Stimulated activated CD4-positive, alpha-beta T cell treated with anti-CD3 and anti-CD28 coated beads, TNF-alpha, amount 100 ng/mL, for 1 hour (primary cell): ENCODE measurements around the gene ATP8B3.

Experiments
- DNase-seq, 3 donors: peaks; one replicate each; pipeline ENCODE4 v3.0.0-alpha.2; 2020; ENCODE audit warnings: low read depth in 3 of 3, low spot score in 1 of 3

Gene ATP8B3

DNA sequence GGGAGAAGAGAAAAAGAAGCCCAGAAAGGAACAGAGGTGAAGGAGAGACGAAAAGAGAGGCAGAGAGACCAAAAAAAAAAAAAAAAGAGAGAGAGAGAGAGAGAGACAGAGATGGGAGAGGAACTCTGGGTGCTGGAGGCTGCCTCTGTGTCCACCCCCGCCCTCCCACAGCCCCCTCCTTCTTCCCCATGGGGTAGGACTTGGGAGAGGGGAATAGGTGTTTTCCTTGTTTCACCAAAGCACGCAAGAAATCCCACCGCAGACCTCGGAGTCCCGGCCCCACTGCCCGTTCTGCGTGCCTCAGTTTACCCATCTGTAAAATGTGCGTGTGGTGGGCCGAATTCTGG, 53.9 kb downstream of the ATP8B3 start:
- no peak for DNase-seq

DNA sequence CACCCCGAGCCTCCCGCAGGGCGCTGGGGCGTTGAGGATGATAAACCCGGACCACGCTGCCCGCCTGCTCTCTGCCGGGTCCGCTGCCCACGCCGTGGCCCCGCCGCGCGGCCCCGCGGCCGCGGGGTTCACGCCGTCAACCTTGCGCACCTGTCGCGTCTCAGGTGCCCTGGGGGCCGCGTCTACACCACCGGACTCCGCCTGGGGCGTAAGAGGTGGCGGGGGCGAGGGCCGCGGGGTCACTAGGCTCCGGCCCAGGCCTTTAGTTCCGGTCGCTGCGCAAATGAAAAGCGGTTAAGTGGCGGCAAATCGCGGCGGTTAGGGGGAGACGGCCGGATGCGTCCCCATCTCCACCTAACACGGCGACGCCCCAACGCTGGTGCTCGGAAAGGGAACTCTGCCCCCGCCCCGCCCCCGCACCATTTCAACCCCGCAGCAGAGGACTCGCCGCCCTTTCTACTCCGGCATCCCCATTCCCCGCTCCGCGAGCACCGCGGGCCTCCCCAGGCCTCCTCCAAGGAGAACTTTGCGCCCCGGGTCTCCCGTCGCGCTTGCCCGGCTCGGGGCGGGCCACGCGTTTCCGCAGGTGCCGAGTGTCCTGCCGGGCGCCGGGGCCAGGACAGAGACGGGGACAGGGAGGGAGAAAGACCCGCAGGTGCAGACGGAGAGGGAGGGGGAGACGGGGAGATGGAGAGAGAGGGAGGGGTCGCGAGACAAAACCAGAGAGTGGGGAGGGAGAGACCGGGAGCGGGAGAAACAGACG, 54.4 kb downstream of the ATP8B3 start:
- DNase-seq, result no peak

DNA sequence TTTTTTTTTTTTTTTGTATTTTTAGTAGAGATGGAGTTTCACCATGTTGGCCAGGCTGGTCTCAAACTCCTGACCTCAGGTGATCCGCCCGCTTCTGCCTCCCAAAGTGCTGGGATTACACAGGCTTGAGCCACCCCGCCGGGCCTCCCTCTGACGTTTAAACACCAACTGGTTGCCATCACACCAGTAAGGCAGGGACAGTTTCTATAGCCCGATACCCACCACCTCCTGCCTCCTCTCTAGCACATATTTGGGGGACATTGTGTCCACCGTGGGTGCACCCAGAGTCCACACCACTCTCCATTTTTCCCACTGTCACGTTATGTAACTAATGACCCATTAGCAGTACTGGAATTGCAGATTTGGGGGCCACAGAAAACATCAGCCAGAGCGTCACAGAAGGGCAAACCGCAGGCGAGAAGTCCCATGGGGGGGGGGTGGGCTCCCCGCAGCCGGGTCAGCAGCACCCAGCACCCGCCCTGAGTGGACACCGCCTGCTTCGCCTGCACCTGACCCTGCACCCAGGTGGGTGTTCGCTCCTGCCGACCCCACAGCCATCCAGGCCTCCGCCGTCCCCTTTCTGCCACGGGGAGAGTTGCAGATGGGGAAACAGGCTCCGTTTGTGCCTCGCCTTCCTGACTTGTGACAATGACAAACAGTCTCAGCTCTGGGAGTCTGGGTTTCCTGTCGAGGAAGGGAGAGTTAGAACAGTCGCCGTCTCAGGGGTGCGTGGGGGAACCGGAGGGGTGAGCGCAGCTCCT, 55.2 kb downstream of the ATP8B3 start:
- no peak for DNase-seq

DNA sequence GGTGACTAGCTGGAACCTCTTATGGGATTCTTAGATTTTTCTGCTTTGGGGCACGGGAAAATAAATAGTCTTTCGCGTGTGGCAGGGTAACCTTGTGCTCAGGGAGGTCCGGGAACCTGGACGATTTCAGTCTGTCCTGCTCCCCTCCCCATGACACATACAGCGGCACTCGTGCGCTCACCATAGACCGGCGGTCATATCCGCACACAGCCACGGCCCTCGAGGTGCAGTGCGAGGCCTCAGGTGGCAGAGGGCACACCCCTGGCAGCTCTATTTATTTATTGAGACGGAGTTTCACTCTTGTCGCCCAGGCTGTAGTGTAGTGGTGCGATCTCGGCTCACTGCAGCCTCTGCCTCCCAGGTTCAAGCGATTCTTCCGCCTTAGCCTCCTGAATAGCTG, 55.8 kb downstream of the ATP8B3 start:
- no peak for DNase-seq

DNA sequence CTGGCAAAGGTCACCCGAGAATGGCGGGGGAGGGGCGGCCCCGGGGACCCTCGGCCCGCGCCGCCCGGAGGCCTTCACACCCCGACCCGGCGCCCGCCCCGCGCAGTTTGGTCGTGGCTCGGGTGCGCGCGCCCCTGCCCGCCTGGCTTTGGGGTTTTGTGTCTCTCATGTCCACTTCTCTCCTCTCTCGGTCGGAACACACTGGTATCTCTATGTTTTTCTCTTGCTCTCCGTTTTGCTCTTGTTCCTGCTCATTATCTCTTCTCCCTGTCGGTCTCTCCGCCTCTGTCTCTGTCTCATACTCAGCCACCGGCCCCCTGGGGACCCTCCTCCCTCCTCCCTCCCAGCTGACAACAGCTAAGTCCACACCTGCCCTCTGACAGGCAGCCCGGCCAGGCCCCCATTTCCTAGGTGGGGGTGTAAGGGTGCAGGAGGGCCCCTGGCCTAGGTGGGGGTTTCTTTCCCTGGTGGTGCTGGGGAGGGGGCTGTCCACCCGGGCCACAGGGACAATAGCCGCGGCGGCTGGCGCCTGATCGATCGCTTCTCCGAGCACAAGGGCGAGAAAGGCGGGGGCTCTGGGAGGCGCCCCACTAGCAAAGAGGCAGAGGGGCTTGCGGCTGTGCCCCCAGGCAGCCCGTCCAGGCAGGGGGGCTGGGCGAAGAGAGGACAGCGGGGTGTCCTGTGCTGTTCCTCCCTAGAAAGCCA, 56.5 kb downstream of the ATP8B3 start:
- DNase-seq, result no peak

DNA sequence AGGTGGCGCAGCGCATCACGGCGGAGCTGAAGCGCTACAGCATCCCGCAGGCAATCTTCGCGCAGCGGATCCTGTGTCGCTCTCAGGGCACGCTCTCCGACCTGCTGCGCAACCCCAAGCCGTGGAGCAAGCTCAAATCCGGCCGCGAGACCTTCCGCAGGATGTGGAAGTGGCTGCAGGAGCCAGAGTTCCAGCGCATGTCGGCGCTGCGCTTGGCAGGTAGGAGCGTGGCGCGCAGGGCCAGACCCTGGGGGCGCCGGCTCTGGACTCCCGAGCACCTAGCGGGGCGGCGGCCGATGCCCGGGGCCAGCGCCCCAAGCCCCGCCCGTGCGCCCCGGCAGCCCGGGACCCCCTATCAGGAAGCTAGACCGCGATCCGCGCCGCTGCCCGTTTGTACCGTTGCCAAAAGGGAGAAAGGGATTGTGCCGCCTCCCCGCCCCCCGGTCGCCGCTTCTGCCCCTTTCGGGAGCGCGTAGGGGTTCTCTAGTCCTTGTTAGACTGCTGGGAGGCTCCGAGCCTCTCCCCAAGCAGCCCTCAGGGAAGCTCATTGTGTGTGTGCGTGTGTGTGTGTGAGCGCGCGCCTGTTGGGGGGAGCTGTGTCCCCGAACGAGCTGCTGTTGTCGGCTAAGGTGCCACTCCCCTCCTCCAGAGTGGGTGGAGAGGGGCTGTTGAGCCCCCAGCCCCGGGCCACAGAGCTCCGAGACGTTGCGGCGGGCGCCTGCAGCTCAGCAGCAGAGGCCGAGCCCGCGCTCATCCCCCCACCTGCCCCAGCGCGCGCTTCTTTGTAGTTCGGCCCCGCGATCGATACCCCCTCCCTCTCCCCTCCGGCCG, 57.2 kb downstream of the ATP8B3 start:
- no peak for DNase-seq

DNA sequence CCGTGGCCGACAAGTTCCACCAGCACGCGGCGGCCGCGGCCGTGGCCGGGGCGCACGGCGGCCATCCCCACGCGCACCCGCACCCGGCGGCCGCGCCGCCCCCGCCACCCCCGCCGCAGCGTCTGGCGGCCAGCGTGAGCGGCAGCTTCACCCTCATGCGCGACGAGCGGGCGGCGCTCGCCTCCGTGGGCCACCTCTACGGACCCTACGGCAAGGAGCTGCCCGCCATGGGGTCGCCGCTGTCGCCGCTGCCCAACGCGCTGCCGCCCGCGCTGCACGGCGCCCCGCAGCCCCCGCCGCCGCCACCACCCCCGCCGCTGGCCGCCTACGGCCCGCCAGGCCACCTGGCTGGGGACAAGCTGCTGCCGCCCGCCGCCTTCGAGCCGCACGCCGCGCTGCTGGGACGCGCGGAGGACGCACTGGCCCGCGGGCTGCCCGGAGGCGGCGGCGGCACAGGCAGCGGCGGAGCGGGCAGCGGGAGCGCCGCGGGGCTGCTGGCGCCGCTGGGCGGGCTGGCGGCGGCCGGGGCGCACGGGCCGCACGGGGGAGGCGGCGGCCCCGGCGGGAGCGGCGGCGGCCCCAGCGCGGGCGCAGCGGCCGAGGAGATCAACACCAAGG, 57.9 kb downstream of the ATP8B3 start:
- DNase-seq, result no peak

DNA sequence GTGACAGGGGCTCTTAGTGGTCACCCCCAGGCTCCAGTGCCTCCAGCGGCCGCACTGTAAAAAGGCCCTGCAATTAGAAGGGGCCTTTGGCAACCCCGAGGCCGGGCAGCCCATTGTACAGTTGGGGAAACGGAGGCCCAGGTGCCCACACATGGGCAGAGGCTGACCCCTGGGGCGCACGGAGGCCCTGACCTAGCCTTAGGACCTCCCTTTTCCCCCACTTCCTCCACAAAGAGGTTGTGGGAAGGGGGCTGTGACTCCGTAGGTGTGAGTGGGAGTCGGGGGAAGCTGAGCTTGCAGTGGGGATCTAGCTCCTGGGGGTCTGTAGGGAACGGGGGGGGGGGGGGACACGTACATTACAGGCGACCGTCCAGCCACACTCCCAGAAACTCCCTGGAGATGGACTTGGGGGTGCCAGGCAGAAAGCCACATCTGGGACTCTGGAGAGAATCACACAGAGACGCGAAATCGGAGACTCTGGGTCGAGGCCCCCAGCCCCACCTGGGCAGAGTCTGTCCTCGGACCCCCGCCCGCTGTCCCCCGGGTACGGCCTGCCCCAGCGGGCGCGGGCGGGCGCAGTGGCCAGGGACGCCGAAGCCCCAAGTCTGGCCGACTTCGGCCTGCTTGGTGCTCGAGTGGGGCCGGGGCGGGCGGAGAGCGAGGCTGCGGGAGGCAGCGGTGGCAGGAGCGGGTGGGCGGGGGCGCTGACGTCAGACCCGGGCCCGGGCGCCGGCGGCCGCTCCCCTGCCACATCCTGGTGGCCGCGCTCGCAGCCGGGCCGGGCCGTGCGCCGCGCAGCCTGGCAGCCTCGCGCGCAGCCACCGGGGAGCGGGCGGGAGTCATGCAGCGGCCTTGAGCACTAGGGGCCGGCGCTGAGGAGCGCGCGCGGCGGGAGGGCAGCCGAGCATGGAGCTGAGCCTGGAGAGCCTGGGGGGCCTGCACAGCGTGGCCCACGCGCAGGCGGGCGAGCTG, 59.0 kb downstream of the ATP8B3 start, which contains the start of gene ONECUT3:
Gene ONECUT3, plus strand, starts transcription at position 750 of the 972 bp plus-strand sequence. Its CDS starts 157 bp downstream, at position 907.
- DNase-seq, result no peak

DNA sequence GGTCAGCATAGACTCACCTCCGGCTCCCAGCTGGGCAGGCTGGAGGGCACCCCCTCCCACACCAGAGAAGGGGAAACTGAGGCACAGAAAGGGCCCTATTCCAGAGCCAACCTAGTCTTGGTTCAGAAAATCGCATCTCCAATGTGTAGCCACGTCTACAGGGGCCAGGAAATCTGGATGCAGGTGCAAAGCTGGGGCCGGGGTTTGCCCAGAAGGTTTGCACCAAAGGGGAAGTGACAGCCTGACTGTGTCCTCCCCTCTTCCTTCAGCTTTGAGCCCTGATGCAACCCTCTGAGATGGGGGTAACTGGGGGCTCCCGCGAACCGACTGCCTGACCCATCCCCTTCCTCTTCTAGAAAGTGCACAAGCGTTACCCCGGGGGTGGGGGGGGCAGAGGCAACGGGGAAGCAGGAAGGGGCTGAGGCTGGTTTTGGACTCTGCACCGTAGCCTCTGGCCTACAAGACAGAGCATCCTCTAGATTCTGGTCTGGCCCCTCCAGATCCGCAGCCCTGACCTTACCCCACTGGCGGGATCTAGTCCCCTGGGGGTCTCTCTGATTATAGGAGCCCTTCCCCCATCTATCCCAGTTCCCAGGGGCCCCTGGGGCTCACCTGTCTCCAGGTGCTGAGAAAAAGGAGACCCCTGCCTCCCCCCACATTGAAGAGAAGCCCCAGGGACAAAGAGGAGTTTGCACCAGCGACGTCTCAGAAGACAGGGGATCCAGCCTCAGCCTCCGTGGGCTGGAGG, 59.9 kb downstream of the ATP8B3 start:
- DNase-seq, result no peak

DNA sequence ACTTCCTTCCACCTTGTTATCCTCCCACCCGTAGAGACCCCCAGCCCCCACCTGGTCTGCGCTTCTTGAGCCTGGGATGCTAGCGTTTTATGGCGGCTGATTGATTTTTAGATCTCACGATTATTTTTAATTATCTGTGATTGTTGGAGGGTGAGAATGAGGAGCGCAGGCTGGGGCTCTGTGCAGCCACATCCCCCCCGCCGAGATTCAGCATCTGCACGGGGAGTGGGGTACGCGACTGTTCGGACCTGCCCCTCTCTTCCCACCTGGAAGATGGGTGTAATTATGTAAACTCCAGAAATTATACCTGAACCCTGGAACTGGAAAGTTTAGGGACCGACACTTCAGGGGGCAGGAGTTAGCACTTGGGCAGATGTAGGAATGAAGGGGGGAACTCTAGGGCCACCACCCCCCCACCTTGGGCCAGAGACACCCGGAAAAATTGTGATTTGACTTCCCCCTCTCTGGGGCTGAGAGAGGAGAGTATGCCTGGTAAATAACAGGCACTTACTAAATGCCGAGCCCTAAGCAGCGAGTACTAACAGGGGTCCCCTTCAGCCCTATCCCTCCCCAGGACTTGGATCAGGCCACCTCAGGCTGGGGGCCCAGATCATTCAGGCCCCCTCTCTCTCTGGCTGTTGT, 60.6 kb downstream of the ATP8B3 start:
- DNase-seq, result no peak

DNA sequence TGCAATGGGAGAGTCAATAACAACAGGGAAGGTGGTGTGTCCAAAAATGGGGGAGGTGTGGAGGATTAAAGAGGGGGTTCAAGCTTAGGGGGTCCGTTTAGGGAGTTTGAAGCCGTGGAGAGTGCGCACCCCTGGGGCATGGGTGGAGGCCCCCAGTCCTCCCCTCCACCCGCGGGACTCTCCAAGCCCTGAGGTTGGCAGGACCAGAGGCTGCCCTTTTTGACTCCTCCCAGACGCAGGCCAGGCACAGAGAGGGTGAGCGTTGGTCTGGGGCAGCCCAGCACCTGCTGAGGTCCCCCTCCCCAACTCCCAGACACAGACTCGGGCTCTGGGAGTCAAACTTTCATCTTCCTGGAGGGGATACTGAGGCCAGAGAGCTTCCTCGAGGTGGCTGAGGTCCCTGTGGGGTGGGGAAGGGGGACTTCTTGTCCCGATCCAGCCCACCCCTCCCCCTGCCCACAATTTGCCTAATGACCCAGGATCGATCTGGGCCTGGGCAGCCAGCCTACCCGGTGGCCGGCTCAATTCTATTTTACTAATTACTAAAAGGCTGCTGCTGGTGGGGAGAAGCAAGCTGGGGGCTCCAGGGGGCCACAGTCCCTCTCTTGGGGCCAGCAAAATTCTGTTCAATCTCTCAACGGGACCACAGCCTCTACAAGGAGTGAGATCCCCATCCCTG, 61.6 kb downstream of the ATP8B3 start:
- DNase-seq, result no peak

DNA sequence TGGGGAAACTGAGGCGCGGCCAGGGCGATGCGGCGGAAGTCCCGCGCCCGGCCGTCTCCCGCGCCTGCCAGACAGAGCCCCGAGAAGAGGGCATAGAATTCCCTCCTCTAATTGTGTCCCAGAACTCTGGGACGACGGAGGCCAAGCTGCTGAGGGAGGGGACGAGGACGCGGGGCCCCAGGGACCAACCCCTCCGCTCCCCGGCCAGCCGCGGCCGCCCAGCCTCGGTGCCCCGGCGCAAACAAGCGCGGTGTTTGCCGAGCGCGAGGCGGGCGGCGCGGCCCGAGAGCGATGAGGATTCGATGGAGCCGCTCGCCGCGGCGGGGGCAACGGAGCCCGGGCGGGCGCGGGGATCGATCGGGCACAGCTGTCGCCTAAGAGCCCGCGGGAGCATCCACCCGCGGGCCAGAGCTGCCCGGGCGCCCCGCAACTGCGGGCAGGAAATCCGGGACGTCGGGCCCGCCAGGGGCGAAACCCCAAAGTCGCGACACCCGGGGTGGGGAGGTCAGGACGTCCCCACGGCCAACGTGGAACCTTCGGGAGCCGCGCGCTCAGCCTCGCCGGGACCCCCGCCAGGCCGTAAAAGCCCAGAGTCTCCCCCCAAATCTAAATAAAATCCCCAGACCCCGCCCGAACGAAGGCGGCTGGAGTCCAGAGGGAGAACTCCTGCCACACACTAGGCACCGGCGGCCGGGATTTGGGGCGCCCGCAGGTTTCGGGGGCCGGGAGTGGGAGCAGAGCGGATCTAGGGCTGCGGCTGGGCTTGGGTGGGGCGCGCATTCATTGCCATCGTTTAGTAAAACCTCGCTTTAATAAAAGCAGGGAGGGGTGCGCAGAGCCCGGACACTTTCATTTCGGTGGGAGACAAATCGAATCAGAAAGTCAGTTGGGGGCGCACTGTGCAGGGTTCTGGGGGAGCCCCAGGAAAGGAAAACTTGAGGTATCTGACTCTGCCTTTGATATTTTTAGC, 62.4 kb downstream of the ATP8B3 start:
- DNase-seq, result no peak

DNA sequence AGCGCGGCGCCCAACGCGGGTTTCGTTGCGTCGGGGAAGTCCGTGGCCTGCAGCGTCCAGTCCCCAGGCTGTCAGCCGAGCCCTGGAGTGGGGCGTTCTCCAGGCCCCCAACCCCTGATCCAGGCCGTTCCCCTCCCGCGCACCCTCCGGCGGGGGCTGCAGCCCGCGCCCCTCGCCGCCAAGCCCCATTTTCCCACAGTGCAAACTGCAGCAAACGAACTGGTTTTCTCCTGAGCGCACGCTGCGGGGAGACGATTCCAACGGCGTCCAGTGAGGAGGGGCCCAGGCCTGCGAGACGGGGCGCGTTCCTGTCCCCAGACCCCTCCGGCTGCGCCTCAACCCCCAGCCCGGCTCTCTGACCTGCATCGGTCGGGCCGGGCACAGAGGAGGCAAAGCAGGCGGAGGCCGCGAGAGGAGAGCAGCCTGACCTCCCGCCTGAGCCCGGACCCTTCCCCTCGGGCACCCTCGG, 63.2 kb downstream of the ATP8B3 start:
- no peak for DNase-seq

DNA sequence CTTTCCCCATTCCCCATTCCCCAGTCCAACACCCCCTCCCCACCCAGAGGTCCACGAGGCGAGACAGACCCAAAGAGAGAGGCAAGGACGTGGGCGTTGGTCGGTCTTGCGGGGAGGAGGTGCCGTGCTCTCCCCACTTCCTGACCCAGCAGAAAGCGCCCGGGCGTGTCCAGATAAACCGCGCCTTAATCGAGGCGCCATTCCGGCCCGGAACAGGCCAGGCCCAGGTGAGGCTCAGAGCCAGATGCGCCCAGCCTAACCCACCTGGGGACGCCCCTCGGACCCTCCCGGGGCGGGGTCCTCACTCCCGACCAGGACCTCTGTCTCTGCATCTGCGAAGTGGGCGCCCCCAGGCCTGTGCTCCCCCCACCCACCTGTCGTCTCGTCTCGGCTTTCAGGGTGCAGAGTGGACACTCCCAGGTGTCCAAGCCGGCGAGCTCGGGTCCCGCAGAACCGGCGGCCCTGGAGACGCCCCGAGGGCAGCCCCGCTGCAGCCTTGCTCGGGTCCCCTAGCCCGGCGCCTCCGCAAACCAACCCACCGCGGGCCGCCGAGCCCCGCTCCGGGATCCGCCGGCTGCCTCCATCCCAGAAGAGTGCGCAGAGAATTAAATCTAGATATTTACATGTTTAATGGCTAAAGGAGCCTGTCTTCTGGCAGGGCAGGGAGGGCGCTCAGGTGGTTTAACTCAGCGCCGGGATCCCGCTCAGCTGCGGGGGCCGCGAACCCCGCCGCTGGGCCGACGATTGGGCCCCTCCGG, 63.8 kb downstream of the ATP8B3 start:
- no peak for DNase-seq

DNA sequence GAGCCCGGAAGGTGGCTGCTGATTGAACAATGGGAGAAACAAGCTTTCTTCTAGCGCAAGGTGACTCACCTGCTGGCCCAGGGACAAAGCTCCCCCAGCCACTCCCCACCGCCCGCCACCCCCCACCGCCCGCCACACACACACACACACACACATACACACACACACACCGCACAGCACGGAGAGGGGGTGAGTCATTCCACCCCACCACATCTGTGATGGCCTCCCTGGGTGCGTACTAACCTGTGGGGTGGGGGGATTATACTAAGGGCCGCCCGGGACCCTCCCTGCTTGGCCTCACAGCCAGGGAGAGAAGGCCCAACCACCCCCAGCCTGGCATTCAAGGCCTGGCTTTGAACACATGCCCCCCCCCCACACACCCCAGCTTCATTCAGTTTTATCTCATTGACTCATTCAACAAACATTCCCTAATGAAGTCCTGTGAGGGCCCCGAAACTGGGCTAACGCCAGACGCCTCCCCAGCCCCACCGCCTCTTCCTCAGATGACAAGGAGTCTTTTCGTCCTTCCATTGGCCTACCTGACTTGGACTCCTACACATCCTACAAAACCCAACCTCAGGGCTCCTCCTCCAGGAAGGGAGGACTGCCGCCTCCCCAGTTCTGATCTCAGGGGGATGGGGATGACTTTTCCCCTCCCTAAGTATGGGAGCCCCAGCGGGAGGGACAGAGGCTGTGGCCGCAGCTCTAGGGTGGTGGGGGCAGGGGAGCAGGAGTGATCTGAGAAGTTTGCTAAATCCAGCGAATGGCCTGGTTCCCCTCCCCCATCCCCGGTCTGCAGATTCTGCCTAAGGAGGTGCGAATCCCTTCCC, 64.6 kb downstream of the ATP8B3 start:
- DNase-seq, result peak in 2 of 3 donors; percentile 10 to 15
